GM12801 (cell line): Measurements from ENCODE around the gene GNAS-AS1.

Experiments used
- TF ChIP-seq, protein P1 (sequence below): IDR thresholded peaks from one replicate; pipeline ENCODE4 v1.5.1; 2011; ENCODE audit warnings: control low read depth; ENCODE audit not compliant: insufficient read length; ENCODE audit errors: extremely low read depth

The GNAS-AS1 gene

DNA sequence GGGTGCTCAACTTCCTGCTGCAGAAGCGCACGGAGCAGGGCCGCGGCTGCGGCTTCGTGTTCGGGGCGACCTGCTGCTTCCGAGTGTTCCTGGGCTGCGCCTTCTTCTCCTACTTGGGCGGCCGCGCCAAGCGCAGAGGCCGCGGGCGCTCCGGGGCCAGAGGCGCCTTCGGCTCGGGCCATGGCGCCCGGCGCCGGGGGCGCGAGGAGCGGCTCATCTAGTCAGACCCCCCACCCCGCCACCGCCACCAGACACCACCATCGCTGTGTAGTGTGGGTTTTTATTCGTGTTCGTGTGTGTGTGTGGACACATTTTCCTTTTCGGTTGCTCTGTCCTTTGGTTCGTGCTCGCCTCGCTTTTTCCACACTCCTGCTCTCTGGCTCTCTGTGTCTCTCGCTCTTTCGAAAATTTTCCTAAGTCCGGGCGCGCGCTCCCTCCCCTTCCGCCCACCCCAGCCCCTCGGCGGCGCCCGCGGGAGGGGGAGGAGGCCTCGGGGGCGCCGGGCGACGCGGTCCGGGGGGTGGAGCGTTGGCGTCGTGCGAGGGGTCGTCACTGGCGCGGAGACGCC lies 39.9 kb upstream of the GNAS-AS1 start:
- TF ChIP-seq, protein P1, sequence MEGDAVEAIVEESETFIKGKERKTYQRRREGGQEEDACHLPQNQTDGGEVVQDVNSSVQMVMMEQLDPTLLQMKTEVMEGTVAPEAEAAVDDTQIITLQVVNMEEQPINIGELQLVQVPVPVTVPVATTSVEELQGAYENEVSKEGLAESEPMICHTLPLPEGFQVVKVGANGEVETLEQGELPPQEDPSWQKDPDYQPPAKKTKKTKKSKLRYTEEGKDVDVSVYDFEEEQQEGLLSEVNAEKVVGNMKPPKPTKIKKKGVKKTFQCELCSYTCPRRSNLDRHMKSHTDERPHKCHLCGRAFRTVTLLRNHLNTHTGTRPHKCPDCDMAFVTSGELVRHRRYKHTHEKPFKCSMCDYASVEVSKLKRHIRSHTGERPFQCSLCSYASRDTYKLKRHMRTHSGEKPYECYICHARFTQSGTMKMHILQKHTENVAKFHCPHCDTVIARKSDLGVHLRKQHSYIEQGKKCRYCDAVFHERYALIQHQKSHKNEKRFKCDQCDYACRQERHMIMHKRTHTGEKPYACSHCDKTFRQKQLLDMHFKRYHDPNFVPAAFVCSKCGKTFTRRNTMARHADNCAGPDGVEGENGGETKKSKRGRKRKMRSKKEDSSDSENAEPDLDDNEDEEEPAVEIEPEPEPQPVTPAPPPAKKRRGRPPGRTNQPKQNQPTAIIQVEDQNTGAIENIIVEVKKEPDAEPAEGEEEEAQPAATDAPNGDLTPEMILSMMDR: no peak

GRCh38 chr20:58889798-58890517 lies 39.3 kb upstream of the GNAS-AS1 start:
- TF ChIP-seq, protein P1: no peak

- TF ChIP-seq, protein P1: no peak
Measured at GRCh38 chr20:58889334-58889760, 38.6 kb upstream of the GNAS-AS1 start.

DNA sequence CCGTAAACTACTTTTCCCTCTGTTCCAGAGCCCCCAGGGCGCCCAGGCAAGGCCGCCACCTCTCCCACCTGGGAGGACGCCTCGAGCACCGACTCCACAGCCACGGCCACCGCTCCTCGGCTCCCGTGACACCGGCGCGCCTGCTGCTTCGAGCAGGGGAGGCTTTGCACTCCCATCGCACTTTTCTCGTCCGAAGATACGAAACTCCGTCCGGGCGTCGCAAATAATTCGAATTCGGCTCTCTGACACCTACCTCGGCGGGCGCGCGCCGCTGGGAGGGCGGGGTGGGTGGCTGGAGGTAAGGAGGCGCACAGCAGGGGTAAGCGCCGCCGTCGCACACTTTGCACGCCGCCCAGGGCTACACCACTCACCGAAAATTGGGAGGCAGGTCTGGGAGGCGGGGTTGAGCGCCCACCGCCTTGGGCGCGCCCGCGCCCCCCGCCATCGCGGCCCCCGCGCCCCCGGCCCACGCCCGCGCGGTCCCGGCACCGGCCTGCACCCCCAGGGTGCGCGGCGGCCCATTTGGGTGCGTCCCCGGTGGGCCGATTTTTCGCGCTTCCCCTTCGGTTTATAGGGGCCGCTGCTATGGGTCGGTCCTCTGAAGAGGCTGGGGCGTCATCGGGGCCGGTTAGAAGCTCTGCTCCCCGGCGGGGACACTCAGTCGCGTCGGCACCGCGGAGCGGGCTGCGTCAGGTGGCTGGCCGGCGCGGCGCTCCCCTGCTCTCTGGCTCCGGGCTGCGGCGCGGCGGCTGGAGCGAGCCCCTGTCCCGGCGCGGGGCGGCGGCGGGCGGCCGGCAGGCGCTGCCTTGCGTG lies 38.0 kb upstream of the GNAS-AS1 start:
- TF ChIP-seq, protein P1: no peak

DNA sequence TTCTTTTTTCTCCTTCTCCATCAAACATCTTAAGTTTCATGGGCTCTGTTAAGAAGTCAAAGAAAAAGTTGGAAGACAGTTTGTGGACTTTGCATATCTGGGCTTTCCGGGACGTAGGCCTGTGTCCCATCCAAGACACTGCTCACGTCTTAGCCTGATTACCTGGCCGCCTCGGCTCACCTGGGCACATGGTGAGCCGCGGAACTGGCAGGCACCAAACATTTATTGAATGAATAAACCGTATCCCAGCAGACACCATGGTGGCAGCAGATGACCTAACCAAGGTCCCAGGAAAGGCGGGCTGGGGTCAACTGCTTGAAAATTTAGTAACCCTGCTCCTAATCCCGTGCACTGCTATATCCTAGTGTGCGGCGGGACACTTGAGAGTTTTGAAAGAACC lies 37.4 kb upstream of the GNAS-AS1 start:
- TF ChIP-seq, protein P1: no peak

DNA sequence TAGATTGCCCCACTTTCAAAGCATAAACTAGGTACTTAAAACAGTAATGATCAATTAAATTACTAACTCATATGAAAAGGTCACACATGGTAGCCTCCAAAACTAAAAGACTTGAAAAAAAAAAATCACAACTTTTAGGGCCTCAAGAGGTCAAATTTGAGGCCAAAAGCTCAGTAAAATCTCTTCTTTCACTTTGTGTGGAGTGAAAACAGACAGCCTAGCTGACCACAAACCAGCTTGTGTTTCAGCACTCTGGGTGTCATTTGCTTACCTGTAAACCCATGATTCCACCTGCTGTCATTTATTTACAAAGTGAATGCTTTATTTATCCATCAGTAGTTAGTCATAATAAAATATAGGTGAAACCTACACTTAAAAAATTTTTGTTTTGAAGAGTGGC lies 35.8 kb upstream of the GNAS-AS1 start:
- TF ChIP-seq, protein P1: no peak

DNA sequence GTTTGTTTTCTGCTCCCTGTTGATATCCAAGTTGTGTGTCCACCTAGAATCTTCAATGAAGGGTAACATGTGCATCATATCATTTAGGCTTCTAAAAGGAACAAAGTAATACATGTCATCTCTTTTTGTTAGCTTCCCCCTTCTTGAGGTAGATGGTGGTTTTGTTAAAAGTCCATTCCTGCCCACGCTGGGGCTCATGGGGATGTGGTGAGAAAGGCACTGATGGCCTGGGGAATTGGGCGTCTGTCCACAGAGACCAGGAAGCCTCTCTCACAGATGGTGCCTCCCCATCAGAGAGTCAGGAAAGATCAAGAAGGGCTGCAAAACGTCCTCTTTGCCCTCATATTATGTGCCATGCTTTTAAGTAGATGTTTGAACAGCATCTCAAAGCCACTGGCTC lies 34.3 kb upstream of the GNAS-AS1 start:
- TF ChIP-seq, protein P1: no peak
